ENCODE measurements around the gene ALDH3B2.
"Not testable (repeated sequence)": the region's sequence is repeated elsewhere in the genome, so short reads cannot be mapped to it uniquely, and the experiment has no call there.

The ALDH3B2 gene

GRCh38 chr11:67670316-67671210 lies 3.9 kb downstream of the ALDH3B2 start:
- no peak overlapping the region for H3K4me3 ChIP-seq (ENCODE audit: low read length)
- no peak for TF ChIP-seq ZNF274 (IDR thresholded peaks at IDR 0.05; ENCODE audit: low read depth, low read length)

GRCh38 chr11:67668192-67668551 lies 6.3 kb downstream of the ALDH3B2 start:
- H3K4me3 ChIP-seq (ENCODE audit: low read length), result no peak overlapping the region
- TF ChIP-seq ZNF274 (IDR thresholded peaks at IDR 0.05; ENCODE audit: low read depth, low read length), result no peak

GRCh38 chr11:67667490-67668191 lies 6.8 kb downstream of the ALDH3B2 start:
- H3K4me3 ChIP-seq (ENCODE audit: low read length), result no peak overlapping the region
- TF ChIP-seq ZNF274 (IDR thresholded peaks at IDR 0.05; ENCODE audit: low read depth, low read length), result no peak

- no peak overlapping the region for H3K4me3 ChIP-seq (ENCODE audit: low read length)
- TF ChIP-seq ZNF274 (IDR thresholded peaks at IDR 0.05; ENCODE audit: low read depth, low read length), result no peak
Observed at GRCh38 chr11:67666676-67667489, 7.5 kb downstream of the ALDH3B2 start.

- TF ChIP-seq ZNF274 (IDR thresholded peaks at IDR 0.05; ENCODE audit: low read depth, low read length), result no peak
- no peak overlapping the region for H3K4me3 ChIP-seq (ENCODE audit: low read length)
Observed at GRCh38 chr11:67666303-67666645, 8.1 kb downstream of the ALDH3B2 start.

- no peak overlapping the region for H3K4me3 ChIP-seq (ENCODE audit: low read length)
- TF ChIP-seq ZNF274 (IDR thresholded peaks at IDR 0.05; ENCODE audit: low read depth, low read length), result no peak
Observed at GRCh38 chr11:67665541-67666302, 8.7 kb downstream of the ALDH3B2 start.

- H3K4me3 ChIP-seq (ENCODE audit: low read length), result no peak overlapping the region
- no peak for TF ChIP-seq ZNF274 (IDR thresholded peaks at IDR 0.05; ENCODE audit: low read depth, low read length)
Observed at GRCh38 chr11:67664696-67665540, 9.5 kb downstream of the ALDH3B2 start.

- no peak for TF ChIP-seq ZNF274 (IDR thresholded peaks at IDR 0.05; ENCODE audit: low read depth, low read length)
Observed at GRCh38 chr11:67664213-67664585, 10.2 kb downstream of the ALDH3B2 start.

GRCh38 chr11:67663532-67664212 lies 10.8 kb downstream of the ALDH3B2 start:
- no peak for TF ChIP-seq ZNF274 (IDR thresholded peaks at IDR 0.05; ENCODE audit: low read depth, low read length)
- H3K4me3 ChIP-seq (ENCODE audit: low read length), result no peak overlapping the region

More at GRCh38 chr11:67664213-67664585, 10.2 kb downstream of the ALDH3B2 start:
- H3K4me3 ChIP-seq (ENCODE audit: low read length), result no peak overlapping the region

- no peak for TF ChIP-seq ZNF274 (IDR thresholded peaks at IDR 0.05; ENCODE audit: low read depth, low read length)
- H3K4me3 ChIP-seq (ENCODE audit: low read length), result no peak overlapping the region
Observed at GRCh38 chr11:67662835-67663531, 11.4 kb downstream of the ALDH3B2 start.

- H3K4me3 ChIP-seq (ENCODE audit: low read length), result no peak overlapping the region
- no peak for TF ChIP-seq ZNF274 (IDR thresholded peaks at IDR 0.05; ENCODE audit: low read depth, low read length)
Observed at GRCh38 chr11:67662142-67662834, 12.1 kb downstream of the ALDH3B2 start.

GRCh38 chr11:67660752-67661151 lies 13.7 kb downstream of the ALDH3B2 start:
- H3K4me3 ChIP-seq (ENCODE audit: low read length), result not testable (repeated sequence)

GRCh38 chr11:67659651-67660165 lies 14.7 kb downstream of the ALDH3B2 start:
- H3K4me3 ChIP-seq (ENCODE audit: low read length), result not testable (repeated sequence)

Data from GM08714 (cell line).